Measurements from ENCODE around the gene FRRS1L.
"Not testable (repeated sequence)": the region's sequence is repeated elsewhere in the genome, so short reads cannot be mapped to it uniquely, and the experiment has no call there.

The FRRS1L gene

DNA sequence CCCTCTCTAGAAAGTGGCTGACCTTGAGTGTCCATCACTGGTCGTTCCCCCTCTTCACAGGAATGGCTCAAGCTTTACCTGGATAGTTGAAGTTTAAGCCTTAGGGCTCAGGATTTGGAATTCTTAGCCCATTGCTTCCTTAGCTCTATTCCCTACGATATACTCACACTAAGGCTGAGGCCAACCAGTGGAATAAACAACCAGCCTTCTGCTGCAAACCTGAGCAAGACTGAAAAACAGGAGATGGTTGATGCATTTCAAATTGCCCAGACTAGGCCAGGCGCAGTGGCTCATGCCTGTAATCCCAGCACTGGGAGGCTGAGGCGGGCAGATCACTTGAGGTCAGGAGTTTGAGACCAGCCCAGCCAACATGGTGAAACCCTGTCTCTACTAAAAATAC is 40.4 kb downstream of the FRRS1L start:
- not testable (repeated sequence) for DNase-seq

DNA sequence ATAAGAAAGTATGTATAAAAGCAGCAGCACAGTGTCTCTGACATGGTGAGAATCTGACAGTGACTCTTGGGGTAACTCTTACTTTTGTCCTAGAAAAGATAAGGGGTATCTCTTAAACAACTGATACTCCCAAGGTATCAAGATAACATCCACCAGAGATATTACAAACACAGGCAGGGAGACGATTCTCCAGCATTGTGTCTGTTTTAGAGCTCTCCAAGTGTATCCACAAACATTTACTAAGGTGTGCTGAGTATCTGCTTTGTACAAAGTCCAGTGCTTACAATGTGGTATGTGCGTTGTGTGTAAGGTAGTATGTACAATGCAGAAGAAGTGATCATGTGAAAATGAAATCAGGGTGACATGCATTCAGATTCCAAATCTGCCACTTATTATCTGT is 42.9 kb downstream of the FRRS1L start:
- DNase-seq: no peak

DNA sequence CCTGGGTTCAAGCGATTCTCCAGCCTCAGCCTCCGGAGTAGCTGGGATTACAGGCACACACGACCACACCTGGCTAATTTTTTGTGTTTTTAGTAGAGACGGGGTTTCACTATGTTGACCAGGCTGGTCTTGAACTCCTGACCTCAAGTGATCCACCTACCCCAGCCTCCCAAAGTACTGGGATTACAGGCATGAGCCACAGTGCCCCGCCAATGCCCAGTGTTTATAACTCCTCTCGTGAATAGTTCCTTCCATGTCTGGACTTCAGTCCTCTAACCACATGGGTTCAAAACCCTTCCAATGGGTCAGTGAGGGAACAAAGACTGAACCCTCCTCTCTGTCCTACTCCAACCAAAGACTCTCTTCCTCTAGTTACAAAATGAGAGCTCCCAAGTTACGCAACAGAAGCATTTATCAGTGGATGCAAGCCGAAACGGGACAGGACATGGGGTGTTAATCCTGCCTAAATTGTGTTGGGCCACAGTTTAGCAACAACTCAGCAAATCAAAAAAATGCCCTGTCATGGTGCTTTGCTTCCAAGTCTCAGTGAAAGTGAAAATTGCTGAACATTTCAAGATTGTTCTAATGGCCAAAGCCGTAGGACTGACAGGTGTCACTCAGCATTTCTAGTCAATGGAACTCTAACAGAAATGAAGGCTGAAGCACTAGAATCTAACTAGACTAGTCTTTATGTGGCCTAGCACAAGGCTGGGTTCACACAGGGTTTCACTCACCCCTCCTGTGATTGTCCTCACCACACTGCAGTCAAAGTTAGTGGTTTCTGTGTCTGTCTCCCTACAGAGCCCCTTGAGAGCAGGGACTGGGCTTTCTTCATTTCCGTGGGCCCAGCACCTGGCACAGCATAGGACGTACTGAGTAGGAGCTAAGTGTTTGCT is 44.1 kb downstream of the FRRS1L start:
- no peak for DNase-seq

DNA sequence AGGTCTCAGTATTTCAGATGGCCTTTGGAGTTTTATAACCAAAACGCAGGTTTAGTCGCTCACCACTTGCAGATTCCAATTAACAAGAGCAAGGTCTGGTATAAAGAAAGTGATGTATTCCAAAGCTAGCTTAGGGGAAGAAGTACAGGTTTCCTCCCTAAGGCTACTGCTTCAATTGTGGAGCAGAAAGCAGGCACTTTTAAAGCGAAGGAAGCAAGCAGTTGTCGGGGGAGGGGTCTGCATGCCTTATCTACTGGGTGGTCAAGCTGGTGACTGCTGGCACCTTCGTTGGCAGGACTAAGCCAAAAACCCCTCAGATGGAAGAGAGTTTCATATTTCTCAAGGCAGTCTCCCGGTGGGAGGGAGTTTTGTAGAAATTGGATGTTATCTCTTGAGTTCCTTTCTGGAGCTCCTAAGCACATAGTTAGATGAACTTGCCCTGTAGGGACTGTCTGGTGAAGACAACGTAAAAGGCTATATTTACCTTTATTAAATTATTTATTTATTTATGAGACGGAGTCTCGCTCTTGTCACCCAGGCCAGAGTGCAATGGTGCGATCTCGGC is 45.7 kb downstream of the FRRS1L start:
- DNase-seq: no peak

DNA sequence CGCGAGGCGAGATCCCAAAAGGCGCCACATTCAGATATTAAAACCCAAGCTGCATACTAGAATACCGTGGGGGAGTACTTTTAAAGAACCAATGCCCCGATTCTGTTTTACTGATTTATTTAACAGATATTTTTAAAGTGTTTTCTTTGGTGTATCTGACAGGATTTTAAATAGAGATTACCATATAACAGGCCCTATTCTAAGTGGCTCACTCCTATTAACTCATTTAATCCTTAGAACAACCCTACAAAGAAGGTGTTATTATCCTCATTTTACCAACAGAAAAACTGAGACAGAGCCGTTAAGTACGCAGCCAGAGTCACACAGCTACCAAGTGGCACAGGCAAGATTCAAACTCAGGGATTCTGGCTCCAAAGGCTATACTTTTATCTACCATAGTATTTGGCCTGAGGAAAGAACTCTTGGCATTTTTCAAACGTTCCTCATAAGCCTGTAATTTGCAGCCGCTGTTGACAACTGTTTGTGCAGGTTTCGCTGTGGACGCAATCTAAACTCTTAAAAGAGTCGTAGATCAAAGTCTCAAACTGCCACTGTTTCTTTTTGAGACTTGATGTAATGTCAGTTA is 46.8 kb downstream of the FRRS1L start:
- DNase-seq: no peak

DNA sequence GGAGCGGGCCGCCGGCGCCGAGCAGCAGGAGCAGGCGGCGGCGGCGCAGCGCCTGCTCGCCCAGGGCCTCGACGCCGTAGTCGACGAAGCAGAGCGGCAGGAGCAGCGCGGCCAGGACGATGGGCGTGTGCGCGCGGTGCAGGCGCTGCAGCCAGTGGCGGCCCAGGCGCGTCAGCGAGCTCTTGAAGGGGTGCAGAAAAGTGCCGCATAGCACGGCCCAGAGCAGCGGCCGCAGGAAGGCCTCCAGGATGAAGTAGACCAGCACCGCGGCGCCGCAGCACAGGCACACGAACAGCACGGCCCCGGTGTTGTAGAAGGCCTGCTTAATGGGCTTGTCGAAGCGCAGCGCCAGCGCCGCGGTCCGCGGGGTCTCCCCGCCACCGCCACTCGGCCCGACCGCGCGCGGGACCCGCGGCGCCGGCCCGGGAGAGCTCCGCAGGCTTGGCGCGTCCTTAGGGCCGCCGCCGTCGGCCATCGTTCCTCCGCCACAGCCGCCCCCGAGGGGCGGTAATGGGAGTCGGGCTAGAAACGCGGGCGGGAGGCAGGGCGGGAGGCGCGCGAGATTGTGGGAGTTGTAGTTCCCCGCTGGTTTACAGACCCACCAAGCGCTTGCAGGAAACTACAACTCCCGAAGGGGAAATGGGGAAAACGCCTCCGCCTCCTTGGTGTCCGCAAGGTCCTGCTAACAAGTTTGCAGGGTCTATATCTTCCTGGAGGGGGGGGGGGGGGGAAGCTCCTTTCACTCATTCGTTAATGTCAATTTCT is 47.4 kb downstream of the FRRS1L start, which contains the start of gene TMEM245:
Gene TMEM245 (minus strand): TSS at position 509 of the 765 bp plus-strand sequence. CDS start 34 bp downstream, at position 475.
- peak; percentile 97 for DNase-seq

DNA sequence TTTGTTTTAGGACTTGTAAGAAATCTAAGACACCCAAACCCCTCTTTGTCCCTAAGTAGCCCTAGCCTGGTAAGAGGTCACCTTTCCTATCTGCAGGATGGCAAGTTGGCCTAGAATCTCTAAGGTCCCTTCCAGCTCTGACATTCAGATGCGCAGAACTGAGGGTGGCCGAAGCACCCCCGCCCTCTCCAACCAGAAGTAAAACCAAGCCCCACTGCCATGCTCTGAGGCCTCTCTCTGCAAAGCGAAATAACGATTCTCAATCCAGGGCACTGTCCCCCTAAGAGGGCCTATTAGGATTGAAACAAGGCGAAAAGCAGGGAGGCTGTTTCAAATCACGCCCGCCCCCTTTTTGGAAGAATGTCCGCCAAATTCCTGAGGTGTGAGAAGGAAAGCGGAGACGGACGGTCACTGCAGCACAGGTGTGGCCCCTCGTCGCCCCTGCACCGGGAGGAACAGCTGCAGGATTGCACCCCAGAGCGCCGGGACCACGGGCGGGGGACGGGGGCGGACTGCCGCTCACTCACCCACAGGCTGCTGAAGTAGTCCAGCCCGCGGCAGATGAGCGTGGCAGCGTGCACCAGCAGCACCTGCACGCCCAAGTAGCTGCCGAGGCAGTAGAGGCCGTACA is 48.1 kb downstream of the FRRS1L start:
- DNase-seq: no peak

DNA sequence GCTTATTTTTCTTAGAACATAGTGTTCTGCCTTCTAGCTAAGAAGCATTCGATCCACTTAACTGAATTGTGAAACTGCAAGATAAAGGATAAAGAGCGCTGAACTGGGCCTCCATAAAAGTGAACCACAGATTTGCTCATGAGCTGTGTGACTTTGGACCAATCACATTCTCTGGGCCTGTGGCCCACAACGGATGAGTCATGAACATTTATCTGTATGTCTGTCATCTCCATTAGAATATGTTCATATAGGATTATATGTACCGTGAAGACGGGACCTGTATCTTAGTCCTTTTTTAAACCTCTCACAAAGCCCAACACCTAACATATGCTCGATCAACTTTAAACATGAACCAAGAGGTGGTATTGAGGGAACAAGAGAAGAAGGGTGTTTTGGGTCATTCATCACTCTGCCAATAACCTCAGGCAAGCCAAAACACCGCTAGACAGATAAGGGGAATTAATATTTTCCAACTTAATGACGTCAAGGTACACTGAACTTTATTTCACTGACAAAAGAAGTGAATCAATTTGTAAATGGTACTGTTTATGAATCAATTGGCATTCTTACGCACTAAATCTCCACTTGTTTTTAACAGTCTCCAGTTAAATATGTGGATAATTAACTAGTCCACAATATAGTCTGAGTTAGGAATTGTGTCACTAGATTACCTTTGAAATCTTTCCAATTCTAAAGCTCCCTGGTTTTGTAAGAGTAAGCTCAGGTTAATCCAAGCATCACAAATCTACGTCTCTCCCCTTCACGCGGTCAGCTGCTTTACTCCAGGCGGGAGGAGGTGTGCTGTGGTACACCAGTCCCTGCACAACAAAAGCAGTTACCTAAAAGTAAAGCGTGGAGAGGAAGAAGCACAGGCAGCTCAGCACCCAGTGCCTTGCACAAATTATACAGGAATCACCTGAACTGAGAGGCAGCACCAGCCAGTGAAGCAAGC is 48.9 kb downstream of the FRRS1L start:
- peak; percentile 63 for DNase-seq

DNA sequence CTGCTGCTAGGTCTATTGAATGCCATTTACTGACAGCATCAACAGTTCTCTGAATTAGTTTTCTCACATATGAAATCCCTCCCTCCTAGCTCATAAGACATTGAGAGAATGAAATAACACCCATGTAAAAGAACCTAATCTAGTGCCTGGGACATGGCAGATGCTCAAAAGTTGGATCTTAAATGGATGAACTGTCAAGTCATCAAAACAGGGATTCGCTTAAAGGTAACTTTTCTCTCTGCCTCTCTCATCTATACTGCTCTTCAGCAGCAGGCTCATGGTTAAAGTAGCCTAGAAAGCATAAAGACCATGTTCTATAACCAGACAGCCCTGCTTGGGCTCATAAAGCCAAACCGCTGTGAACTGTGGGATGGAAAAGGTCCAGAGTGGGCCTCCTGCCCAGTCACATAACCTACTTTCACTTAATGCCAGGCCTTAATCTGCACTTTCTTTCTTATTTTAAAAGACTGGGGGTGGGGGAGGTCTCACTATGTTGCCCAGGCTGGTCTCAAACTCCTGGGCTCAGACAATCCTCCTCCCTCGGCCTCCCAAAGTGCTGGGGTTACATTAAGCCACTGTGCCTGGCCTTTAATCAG is 51.0 kb downstream of the FRRS1L start:
- DNase-seq: no peak

DNA sequence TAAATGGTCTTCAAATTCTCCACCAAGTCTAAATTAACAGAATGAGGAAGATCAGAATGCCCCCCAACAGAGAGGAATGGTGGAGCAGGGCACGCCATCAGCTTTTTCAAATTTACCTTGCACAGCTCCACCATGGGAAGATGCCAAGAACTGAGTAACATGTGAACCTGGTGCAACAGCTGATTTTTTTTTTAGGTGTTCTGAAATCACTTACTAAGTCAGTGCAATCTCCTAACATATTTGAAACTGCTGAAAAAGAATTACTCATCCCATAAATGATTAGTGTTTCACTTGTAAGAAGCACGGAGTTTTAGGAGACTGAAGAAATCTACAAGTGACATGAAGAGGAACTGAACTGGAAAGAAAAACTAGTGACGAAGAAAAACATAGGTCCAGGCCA is 52.4 kb downstream of the FRRS1L start:
- no peak for DNase-seq

DNA sequence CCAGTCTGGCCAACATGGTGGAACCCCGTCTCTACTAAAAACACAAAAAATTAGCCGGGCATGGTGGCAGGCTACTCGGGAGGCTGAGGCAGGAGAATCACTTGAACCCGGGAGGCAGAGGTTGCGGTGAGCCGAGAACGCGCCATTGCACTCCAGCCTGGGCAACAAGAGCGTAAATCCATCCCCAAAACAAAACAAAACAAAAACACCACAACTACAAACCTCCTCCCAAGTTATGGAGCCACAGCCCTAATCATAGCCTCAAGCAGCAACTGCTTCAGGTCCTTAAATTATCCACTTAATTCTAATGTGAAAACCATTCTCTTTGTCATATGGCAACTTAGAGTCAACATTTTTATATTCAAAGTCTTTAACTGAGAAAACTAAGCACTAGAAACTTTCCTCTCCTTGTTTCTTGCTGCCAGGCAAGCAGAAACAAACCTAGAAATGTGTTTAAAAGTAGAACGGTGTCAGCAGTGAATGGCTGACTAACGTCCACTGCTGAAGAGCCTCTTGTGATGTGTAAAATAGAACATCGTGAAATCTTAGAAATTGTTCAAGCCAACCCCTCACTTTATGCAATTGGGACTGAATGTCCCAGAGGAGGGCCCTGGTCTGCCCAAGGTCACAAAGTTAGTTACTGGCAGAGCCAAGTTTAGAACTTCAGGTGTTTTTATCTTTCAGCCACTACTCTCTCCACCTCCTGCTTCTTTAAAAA is 53.0 kb downstream of the FRRS1L start:
- DNase-seq: no peak

DNA sequence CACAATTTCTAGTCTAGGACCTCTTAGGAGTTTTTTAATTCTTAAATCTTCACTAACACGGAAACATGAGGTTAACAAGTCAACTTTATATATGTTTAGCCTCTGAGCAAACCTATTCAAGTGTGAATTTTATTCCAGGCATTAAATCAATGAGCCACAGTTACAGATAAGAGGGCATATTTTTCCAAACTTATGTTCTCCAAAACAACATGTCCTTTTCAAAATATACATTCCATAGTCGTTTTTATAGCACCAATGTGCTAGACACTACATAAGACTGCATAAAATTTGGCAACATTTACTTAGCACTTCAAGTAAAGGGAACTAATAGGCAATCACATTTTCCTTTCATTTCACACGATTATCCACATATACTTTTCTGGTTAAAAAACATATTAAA is 53.8 kb downstream of the FRRS1L start:
- no peak for DNase-seq

DNA sequence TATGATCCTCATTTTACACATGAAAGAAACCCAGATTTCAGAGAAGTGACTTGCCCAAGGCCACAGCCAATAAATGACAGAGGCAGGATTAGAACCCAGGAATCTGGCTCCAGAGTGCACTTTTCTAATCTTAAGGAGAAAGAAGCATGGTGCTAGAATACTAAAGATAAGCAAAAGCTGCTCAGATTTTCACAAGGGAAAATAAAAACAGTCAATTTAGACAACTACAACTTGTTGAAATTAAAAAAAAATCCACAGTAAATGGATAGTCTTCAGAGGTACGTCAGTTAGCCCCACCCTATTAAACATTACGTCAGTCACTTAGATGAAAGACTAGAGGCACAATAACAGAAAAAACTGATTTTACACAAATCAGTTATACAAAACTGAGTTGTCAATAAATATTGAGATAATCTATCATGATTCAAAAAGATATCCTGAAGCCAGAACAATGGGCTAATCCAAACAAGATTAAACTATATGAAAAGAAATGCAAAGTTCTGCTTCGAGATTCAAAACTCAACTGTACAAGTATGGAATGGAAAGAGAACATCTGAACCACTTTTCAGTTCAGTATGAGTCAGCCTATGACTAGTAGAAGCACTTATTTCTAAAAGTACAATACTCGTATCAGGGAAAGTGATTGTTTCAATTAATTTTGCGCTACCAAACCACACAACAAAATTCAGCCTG is 56.6 kb downstream of the FRRS1L start:
- peak; percentile 65 for DNase-seq

DNA sequence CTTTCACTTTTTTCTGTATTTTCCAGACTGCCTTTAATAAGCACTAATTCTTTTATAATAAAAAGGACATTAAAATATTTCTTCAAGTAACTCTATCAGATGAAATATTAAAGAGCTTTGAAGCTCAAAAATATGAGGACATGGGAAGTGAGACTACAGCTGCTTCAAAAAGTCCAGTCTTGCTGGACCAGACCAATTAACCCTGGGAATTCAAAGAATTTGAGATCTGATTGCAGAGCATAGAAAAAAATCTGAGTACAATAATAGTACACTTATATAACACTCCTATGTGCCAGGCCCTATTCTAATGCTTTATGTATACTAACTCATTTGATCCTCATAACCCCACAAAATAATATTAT is 57.1 kb downstream of the FRRS1L start:
- DNase-seq: no peak

DNA sequence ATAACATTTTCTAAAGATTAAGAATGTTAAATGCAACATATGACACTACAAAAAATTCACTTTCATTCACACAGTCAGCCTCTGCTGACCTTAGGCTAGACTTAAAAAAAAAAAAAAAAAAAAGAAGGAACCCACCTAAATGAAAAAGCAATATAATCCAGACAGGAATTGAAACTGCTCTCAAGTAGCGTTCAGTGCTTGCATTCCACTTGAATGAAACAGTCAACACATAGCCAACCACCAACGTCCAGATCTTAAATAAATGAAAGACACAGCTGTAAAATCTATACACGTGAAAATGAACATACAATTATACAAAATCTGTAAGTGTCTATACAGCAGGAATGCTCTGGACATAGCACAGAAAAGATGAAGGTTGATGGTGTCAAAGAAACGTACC is 58.7 kb downstream of the FRRS1L start:
- no peak for DNase-seq

DNA sequence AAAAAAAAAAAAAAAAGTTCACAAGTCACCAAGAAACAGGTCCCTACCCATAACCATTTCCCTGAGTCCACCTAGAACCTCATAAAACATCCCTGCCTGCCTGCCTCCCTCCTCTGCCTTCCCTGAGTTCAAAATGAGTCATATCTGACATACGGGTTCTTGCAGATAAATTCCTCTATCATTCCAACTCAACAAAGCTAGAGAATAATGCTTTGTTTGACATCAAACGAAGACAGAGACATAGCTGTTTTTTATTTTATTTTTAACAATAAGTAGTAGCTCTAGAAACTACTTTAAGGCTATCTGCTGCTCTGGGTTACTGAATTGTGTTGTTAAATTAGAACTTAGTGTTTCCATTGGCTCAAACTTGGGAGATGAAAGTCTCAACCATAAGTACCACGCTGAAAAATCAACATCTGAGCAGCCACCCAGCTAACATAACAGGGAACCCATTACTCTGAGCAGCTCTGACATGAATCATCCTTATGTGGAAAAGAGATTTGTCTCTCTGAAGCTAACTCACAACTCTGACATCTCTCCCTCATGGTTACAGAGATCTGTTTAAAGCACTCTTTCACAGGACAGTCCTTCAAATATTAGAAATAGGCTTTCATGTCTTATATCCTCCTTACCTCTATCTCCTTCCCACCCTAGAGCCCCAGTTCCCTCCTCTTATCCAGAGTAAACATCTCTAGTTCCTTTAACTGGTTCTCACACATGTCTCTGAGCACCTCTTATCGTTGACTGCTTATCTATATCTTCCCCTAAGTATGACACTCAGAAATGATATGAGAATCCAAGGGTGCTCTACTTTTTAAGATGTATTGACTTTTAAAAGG is 59.4 kb downstream of the FRRS1L start:
- DNase-seq: no peak

DNA sequence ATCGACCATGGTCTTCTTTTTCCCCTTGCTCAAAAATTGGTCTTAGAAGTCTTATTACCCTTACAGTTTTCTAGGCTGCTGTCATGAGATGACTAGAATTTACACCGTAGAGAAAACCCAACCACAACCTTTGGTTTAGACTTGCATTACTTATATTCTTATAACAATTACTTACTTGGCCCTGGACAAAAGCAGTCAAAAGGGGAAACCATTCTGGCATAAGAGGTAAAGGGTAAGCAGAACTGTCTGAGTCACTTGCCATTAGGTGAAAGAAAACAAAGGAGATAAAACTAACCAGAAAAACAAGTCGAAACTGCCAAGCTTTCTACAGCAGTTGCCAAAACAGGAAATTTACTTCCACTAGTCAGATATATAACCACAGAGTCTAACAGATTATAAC is 65.2 kb downstream of the FRRS1L start:
- peak; percentile 66 for DNase-seq

DNA sequence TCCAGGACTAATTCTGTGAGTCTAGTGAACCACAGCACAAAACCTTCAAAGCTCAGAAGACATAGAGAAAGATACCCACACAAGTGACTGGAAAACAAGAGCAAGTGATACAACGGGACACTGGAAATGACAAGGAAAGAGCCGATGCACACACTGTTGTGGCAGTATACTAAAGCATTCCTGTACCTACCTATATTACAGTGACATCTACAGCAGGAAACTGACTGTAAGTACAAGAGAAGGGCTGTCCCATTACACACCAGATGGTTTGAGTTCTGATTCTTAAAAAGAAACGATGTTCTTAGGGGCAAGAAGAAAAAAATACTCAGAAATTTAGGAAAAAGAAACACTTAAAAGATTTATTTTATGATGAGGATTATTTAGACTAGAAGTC is 65.8 kb downstream of the FRRS1L start:
- DNase-seq: no peak
